ENCODE measurements around the gene STK10.

The STK10 gene

DNA sequence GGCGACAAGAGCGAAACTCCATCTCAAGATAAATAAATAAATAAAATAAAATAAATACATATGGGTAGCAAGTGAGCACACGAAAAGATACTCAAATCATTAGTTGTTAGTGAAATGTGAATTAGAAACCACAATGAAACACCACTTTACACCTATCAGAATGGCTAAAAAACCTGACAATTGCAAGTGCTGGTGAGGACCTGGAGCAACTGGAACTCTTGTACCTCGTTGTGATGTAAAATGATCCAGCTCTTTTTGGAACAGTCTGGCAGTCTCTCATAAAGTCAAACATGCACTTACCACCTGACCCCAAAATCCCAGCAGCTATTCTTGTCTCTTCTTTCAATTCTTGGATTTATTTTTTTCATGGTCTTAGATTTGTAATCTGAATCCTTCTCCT is 112.4 kb downstream of the STK10 start:
- H4K20me1 ChIP-seq (ENCODE audit: insufficient read depth, low read length, poor library complexity, severe bottlenecking), result no peaks in the 10 kb centered on the region
- H3K9me3 ChIP-seq (ENCODE audit: insufficient read depth, low read depth, low read length), result no peaks in the 10 kb centered on the region
- no peak overlapping the region for H3K4me3 ChIP-seq (ENCODE audit: low read length, poor library complexity, severe bottlenecking)
- TF ChIP-seq, protein P1, sequence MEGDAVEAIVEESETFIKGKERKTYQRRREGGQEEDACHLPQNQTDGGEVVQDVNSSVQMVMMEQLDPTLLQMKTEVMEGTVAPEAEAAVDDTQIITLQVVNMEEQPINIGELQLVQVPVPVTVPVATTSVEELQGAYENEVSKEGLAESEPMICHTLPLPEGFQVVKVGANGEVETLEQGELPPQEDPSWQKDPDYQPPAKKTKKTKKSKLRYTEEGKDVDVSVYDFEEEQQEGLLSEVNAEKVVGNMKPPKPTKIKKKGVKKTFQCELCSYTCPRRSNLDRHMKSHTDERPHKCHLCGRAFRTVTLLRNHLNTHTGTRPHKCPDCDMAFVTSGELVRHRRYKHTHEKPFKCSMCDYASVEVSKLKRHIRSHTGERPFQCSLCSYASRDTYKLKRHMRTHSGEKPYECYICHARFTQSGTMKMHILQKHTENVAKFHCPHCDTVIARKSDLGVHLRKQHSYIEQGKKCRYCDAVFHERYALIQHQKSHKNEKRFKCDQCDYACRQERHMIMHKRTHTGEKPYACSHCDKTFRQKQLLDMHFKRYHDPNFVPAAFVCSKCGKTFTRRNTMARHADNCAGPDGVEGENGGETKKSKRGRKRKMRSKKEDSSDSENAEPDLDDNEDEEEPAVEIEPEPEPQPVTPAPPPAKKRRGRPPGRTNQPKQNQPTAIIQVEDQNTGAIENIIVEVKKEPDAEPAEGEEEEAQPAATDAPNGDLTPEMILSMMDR (conservative IDR thresholded peaks at IDR 0.05; ENCODE audit: low read length), result no peak
- TF ChIP-seq EZH2phosphoT487 (IDR thresholded peaks at IDR 0.05; ENCODE audit: borderline replicate concordance), result no peak
- H3K36me3 ChIP-seq (ENCODE audit: insufficient read depth, low read length), result peaks cover 5% of the 10 kb centered on the region; the same call in 1 of the 2 replicates
- no peaks in the 10 kb centered on the region for H3K79me2 ChIP-seq (ENCODE audit: insufficient read depth, low read length)
- H3K4me2 ChIP-seq (ENCODE audit: low read depth, low read length, poor library complexity, severe bottlenecking), result no peak overlapping the region
- H3K9ac ChIP-seq (ENCODE audit: low read depth, low read length, poor library complexity, severe bottlenecking), result no peak overlapping the region
- no peaks in the 10 kb centered on the region for H3F3A ChIP-seq (ENCODE audit: low read depth)
- H3K4me1 ChIP-seq (ENCODE audit: insufficient read depth, low read length, poor library complexity, severe bottlenecking), result no peaks in the 10 kb centered on the region
- H2AFZ ChIP-seq (ENCODE audit: low read length), result no peak overlapping the region
- no peaks in the 10 kb centered on the region for H3K9me2 ChIP-seq (replicated peaks; ENCODE audit: low read depth, low read length)
- no peaks in the 10 kb centered on the region for H3K27me3 ChIP-seq (ENCODE audit: insufficient read depth, low read length, poor library complexity, severe bottlenecking)

DNA sequence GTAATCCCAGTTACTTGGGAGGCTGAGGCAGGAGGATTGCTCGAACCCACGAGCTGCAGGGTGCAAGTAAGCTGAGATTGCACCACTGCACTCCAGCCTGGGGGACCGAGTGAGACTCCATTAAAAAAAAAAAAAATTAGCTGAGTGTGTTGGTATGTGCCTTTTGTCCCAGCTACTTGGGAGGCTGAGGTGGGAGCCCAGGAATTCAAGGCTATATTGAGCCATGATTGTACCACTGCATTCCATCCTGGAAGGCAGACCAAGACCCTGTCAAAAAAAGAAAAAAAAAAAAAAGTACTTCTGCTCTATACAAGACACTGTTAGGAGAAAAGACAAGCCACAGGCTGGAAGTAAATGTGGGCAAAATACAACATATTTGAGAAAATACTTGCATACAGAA is 113.1 kb downstream of the STK10 start:
- Histone ChIP-seq H3K27me3 (ENCODE audit: insufficient read depth, low read length, poor library complexity, severe bottlenecking) (no peaks in the 10 kb centered on the region), H3K4me1 (ENCODE audit: insufficient read depth, low read length, poor library complexity, severe bottlenecking) (no peaks in the 10 kb centered on the region), H3K4me3 (ENCODE audit: low read length, poor library complexity, severe bottlenecking) (no peak overlapping the region), H2AFZ (ENCODE audit: low read length) (no peak overlapping the region), H3K36me3 (ENCODE audit: insufficient read depth, low read length) (peaks cover 5% of the 10 kb centered on the region; the same call in 1 of the 2 replicates), H3K4me2 (ENCODE audit: low read depth, low read length, poor library complexity, severe bottlenecking) (no peak overlapping the region), H3K9me2 (replicated peaks; ENCODE audit: low read depth, low read length) (no peaks in the 10 kb centered on the region), H3K9me3 (ENCODE audit: insufficient read depth, low read depth, low read length) (no peaks in the 10 kb centered on the region), H3K79me2 (ENCODE audit: insufficient read depth, low read length) (no peaks in the 10 kb centered on the region), H4K20me1 (ENCODE audit: insufficient read depth, low read length, poor library complexity, severe bottlenecking) (no peaks in the 10 kb centered on the region), H3F3A (ENCODE audit: low read depth) (no peaks in the 10 kb centered on the region), H3K9ac (ENCODE audit: low read depth, low read length, poor library complexity, severe bottlenecking) (no peak overlapping the region)
- TF ChIP-seq EZH2phosphoT487 (IDR thresholded peaks at IDR 0.05; ENCODE audit: borderline replicate concordance), result no peak
- TF ChIP-seq, protein P1 (conservative IDR thresholded peaks at IDR 0.05; ENCODE audit: low read length), result no peak

GRCh38 chr5:172071309-172071875 is 116.6 kb downstream of the STK10 start:
- H3K4me1 ChIP-seq (ENCODE audit: insufficient read depth, low read length, poor library complexity, severe bottlenecking), result peaks cover 2% of the 10 kb centered on the region
- no peak overlapping the region for H3K9ac ChIP-seq (ENCODE audit: low read depth, low read length, poor library complexity, severe bottlenecking)
- no peaks in the 10 kb centered on the region for H3K79me2 ChIP-seq (ENCODE audit: insufficient read depth, low read length)
- H3K27me3 ChIP-seq (ENCODE audit: insufficient read depth, low read length, poor library complexity, severe bottlenecking), result no peaks in the 10 kb centered on the region
- H2AFZ ChIP-seq (ENCODE audit: low read length), result no peak overlapping the region
- no peak overlapping the region for H3K4me2 ChIP-seq (ENCODE audit: low read depth, low read length, poor library complexity, severe bottlenecking)
- H3K9me2 ChIP-seq (replicated peaks; ENCODE audit: low read depth, low read length), result no peaks in the 10 kb centered on the region
- TF ChIP-seq EZH2phosphoT487 (IDR thresholded peaks at IDR 0.05; ENCODE audit: borderline replicate concordance), result no peak
- TF ChIP-seq, protein P1 (conservative IDR thresholded peaks at IDR 0.05; ENCODE audit: low read length), result no peak
- no peaks in the 10 kb centered on the region for H3K36me3 ChIP-seq (ENCODE audit: insufficient read depth, low read length)
- no peaks in the 10 kb centered on the region for H4K20me1 ChIP-seq (ENCODE audit: insufficient read depth, low read length, poor library complexity, severe bottlenecking)
- no peaks in the 10 kb centered on the region for H3F3A ChIP-seq (ENCODE audit: low read depth)
- H3K9me3 ChIP-seq (ENCODE audit: insufficient read depth, low read depth, low read length), result no peaks in the 10 kb centered on the region
- H3K4me3 ChIP-seq (ENCODE audit: low read length, poor library complexity, severe bottlenecking), result no peak overlapping the region
